ENCODE measurements around the gene GP1BB.

Gene GP1BB

GRCh38 chr22:19761725-19762567 lies 38.6 kb downstream of the GP1BB start:
- intact Hi-C loops (cut with DNase I) = no loop called here

GRCh38 chr22:19762568-19763457 lies 39.5 kb downstream of the GP1BB start:
- intact Hi-C loops (cut with DNase I) = no loop called here
- DNase-seq = no peak

More at GRCh38 chr22:19761725-19762567, 38.6 kb downstream of the GP1BB start:
- no peak for DNase-seq

GRCh38 chr22:19763458-19764298 lies 40.3 kb downstream of the GP1BB start:
- intact Hi-C loops (cut with DNase I) = no loop called here

GRCh38 chr22:19764299-19764593 lies 40.9 kb downstream of the GP1BB start:
- DNase-seq = no peak
- intact Hi-C loops (cut with DNase I) = no loop called here

More at GRCh38 chr22:19763458-19764298, 40.3 kb downstream of the GP1BB start:
- no peak for DNase-seq

GRCh38 chr22:19764636-19765476 lies 41.5 kb downstream of the GP1BB start:
- intact Hi-C loops (cut with DNase I) = no loop called here
- peak in 1 of 10 donors; percentile 68 for DNase-seq

- intact Hi-C loops (cut with DNase I) = no loop called here
- peak in 1 of 10 donors; percentile 52 for DNase-seq
Measured at GRCh38 chr22:19765477-19766239, 42.3 kb downstream of the GP1BB start.

GRCh38 chr22:19766240-19766510 lies 42.8 kb downstream of the GP1BB start:
- peak in 1 of 10 donors; percentile 56 for DNase-seq
- intact Hi-C loops (cut with DNase I) = no loop called here

GRCh38 chr22:19766511-19767426 lies 43.4 kb downstream of the GP1BB start:
- peak in 1 of 10 donors; percentile 80 for DNase-seq
- intact Hi-C loops (cut with DNase I) = no loop called here

- intact Hi-C loops (cut with DNase I) = no loop called here
- DNase-seq = peak in 1 of 10 donors; percentile 65
Measured at GRCh38 chr22:19767427-19768341, 44.3 kb downstream of the GP1BB start.

GRCh38 chr22:19769393-19769715 lies 46.0 kb downstream of the GP1BB start:
- DNase-seq = peak in 3 of 10 donors; percentile 50 to 79 (median 76)
- intact Hi-C loops (cut with DNase I) = no loop called here

GRCh38 chr22:19770349-19771220 lies 47.2 kb downstream of the GP1BB start:
- DNase-seq = peak in 5 of 10 donors; percentile 3 to 78 (median 54)
- intact Hi-C loops (cut with DNase I) = no loop called here

- peak in 2 of 10 donors; percentile 7 to 28 for DNase-seq
- intact Hi-C loops (cut with DNase I) = no loop called here
Measured at GRCh38 chr22:19772422-19772672, 49.0 kb downstream of the GP1BB start.

GRCh38 chr22:19772673-19773469 lies 49.5 kb downstream of the GP1BB start:
- peak in 4 of 10 donors; percentile 5 to 81 (median 42) for DNase-seq
- intact Hi-C loops (cut with DNase I) = no loop called here

GRCh38 chr22:19773470-19774040 lies 50.2 kb downstream of the GP1BB start:
- intact Hi-C loops (cut with DNase I) = no loop called here
- peak in 3 of 10 donors; percentile 17 to 75 (median 55) for DNase-seq
